Aorta (tissue), 5 donors: Measurements from ENCODE around the gene PTTG2. TPM values are rescaled to one million over a fixed set of nuclear protein-coding genes. Genes with fewer than 3 reads are reported as not detected.

ENCODE experiments used
- ATAC-seq: fragments of 200-7000 bp; cut with Tn5 transposase; one replicate; pipeline ENCODE4 v1.9.1; 2022; ENCODE audit warnings: moderate library complexity; ENCODE audit not compliant: low FRiP score
- DNase-seq, 2 donors: peaks; one replicate each; pipeline ENCODE4 v3.0.0-alpha.2; 2020
- H3K27ac ChIP-seq, 2 donors: one replicate each; pipeline ENCODE4 v1.5.1; 2013; ENCODE audit warnings: low read length in 2 of 2, mild to moderate bottlenecking in 2 of 2, moderate library complexity in 2 of 2, control low read depth in 1 of 2, inconsistent platforms in 1 of 2, low read depth in 1 of 2
- H3K27me3 ChIP-seq, 2 donors: one replicate each; pipeline ENCODE4 v1.6.1; 2013; ENCODE audit warnings: control low read depth in 1 of 2, low read length in 1 of 2, mild to moderate bottlenecking in 1 of 2, moderate library complexity in 1 of 2; ENCODE audit not compliant: insufficient read depth in 2 of 2, control insufficient read depth in 1 of 2
- H3K36me3 ChIP-seq, 2 donors: one replicate each; pipeline ENCODE4 v1.6.1; 2013; ENCODE audit warnings: control low read depth in 1 of 2, low read length in 1 of 2, mild to moderate bottlenecking in 1 of 2; ENCODE audit not compliant: insufficient read depth in 2 of 2, control insufficient read depth in 1 of 2
- H3K4me1 ChIP-seq, 2 donors: one replicate each; pipeline ENCODE4 v1.6.1; 2013; ENCODE audit warnings: low read length in 2 of 2, control low read depth in 1 of 2, mild to moderate bottlenecking in 1 of 2, moderate library complexity in 1 of 2; ENCODE audit not compliant: insufficient read depth in 2 of 2, control insufficient read depth in 1 of 2
- H3K4me3 ChIP-seq, 2 donors: one replicate each; pipeline ENCODE4 v1.5.1; 2013; ENCODE audit warnings: low read length in 2 of 2, control low read depth in 1 of 2, mild to moderate bottlenecking in 1 of 2
- H3K9me3 ChIP-seq: one replicate; pipeline ENCODE4 v1.6.1; 2013; ENCODE audit warnings: mild to moderate bottlenecking, low read length; ENCODE audit not compliant: control insufficient read depth
- WGBS, 2 donors: extraction: QIAGEN DNeasy Blood & Tissue Kit; methylation state at CpG; one replicate each; pipeline ENCODE4 v1.1.7; 2013; 5-methylcytosine and 5-hydroxymethylcytosine counted together
- intact Hi-C, 2 donors: fragments of 100-400 bp; cut with DNase I; formaldehyde crosslinking; loops; one replicate each; pipeline versions ENCODE4 v1.14.2 to v1.15.0; 2022
- polyA plus RNA-seq, 2 donors: library from polyadenylated mRNA; stranded (reverse); fragments of 200-250 nt; gene quantifications; one replicate each; pipeline ENCODE4 v1.2.3, GENCODE V29; 2013
- total RNA-seq, 2 donors: library from RNA; stranded (reverse); fragmentation: NEBNext Ultra II Directional; extraction: Animal tissue kit (Norgen Biotek cat#: 25700); gene quantifications; one replicate each; pipeline ENCODE4 v1.2.1, GENCODE V29; 2021
- donor health status: healthy with polysubstance abuse.
- donor health status: Bipolar disorder and iron deficiency.
- donor health status: DM: no; HTN: no; CAD: no.
- donor health status: DM: no; HTN: no; CAD: no.
- donor health status: DM: yes; HTN: yes; CAD: no.

Gene PTTG2
- total and polyA plus RNA-seq, 4 donors: 0.79 to 5.9 (median 4.1) TPM; not detected in 1

- H3K4me3 ChIP-seq: no peak overlapping the region
- no peaks in the 10 kb centered on the region for H3K36me3 ChIP-seq
- no peaks in the 10 kb centered on the region for H3K9me3 ChIP-seq
- 97% methylated on average over 8 of the region's 8 CpGs for WGBS, 2 donors
- DNase-seq (no peak), ATAC-seq (no peak)
- H3K27me3 ChIP-seq: no peaks in the 10 kb centered on the region
- H3K4me1 ChIP-seq: peaks cover 0 to 5% of the 10 kb centered on the region in 2 donors
- no peak overlapping the region for H3K27ac ChIP-seq
- intact Hi-C loops: no loop called here
These were observed 26.1 kb upstream of the PTTG2 start for GRCh38 chr4:37934096-37934495.

GRCh38 chr4:37934609-37935008 is 25.6 kb upstream of the PTTG2 start:
- DNase-seq: no peak
- Histone ChIP-seq H3K36me3 (no peaks in the 10 kb centered on the region), H3K27me3 (no peaks in the 10 kb centered on the region), H3K9me3 (no peaks in the 10 kb centered on the region), H3K4me1 (peaks cover 0 to 5% of the 10 kb centered on the region in 2 donors), H3K4me3 (no peak overlapping the region), H3K27ac (no peak overlapping the region)
- 78 to 89% methylated on average over 3 of the region's 3 CpGs for WGBS, 2 donors
- intact Hi-C loops: no loop called here
- ATAC-seq: no peak

DNA sequence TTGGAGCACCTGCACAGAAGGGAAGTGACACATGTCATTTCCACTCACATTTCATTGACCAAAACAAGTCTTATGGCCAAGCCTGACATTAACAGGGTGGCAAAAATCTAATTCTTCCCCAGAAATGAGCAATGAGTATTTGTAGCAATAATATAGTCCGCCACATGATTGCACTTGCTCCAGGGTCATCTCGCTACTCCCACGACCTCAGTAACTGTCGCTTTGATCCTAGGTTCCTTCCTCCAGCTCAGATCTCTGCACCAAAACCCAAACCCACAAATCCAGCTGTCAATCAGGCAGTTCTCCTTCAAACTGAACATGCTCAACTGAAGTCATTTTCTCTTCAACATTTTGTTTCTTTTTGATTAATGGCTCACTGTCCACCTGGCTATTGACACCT is 25.2 kb upstream of the PTTG2 start:
- Histone ChIP-seq H3K36me3 (no peaks in the 10 kb centered on the region), H3K4me1 (peaks cover 0 to 5% of the 10 kb centered on the region in 2 donors), H3K4me3 (no peak overlapping the region), H3K27ac (no peak overlapping the region), H3K9me3 (no peaks in the 10 kb centered on the region), H3K27me3 (no peaks in the 10 kb centered on the region)
- DNase-seq (no peak), ATAC-seq (no peak)
- intact Hi-C loops: no loop called here
- 84 to 86% methylated on average over 4 of the region's 4 CpGs for WGBS, 2 donors

DNA sequence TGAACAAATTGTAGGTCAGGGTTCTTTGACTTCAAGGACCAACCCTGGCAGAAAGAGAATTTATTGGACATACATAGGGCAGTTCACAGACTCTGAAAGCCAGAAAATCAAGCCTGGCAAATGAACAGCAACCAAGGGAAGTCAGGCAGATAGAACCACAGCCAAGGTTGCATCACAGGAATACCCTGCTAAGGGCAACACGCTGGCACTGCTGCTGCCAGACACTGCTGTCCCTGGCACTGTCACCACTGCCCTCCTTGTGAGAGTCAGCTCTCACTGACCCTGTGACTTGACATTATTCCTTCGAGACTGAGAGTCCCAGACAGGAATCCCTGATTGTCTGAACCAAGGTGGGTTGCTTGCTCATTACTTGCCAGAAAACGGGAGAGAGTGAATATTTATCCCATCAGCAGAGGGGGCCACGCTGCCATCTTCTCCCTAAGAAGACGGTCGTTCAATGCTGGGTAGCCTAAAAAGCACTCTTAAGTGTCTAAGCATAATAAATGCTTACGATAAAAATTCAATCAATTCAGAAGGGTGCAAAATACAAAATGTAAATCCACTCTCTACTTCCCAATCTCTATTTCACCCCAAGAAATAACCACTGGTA is 23.2 kb upstream of the PTTG2 start:
- no peaks in the 10 kb centered on the region for H3K9me3 ChIP-seq
- no peaks in the 10 kb centered on the region for H3K36me3 ChIP-seq
- WGBS, 2 donors: 27 to 31% methylated on average over 7 of the region's 7 CpGs
- intact Hi-C loops: no loop called here
- no peak overlapping the region for H3K4me3 ChIP-seq
- H3K27me3 ChIP-seq: no peaks in the 10 kb centered on the region
- DNase-seq (no peak), ATAC-seq (peak; percentile 22)
- H3K27ac ChIP-seq: no peak overlapping the region
- peaks cover 0 to 5% of the 10 kb centered on the region in 2 donors for H3K4me1 ChIP-seq

DNA sequence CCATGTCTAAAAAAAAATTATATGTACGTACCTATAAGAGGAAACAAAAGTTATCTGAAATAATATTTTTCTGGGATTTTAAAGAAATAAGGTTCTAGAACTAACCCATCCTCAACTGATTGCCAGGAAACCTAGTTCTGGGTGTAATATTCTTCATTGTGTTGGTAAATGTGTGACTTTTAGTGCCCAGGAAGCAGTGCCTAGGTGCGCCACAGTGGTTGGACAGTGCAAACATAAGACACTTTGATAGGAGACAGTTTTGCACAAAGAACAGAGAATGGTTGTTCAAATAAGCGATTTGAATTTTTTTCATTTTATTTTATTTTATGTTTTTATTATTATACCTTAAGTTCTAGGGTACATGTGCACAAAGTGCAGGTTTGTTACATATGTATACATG is 22.0 kb upstream of the PTTG2 start:
- Histone ChIP-seq H3K9me3 (no peaks in the 10 kb centered on the region), H3K4me1 (peaks cover 0 to 5% of the 10 kb centered on the region in 2 donors), H3K36me3 (no peaks in the 10 kb centered on the region), H3K4me3 (no peak overlapping the region), H3K27me3 (no peaks in the 10 kb centered on the region), H3K27ac (no peak overlapping the region)
- no peak for DNase-seq
- WGBS, 2 donors: 98 to 99% methylated on average over 3 of the region's 3 CpGs
- ATAC-seq: no peak
- intact Hi-C loops: no loop called here

DNA sequence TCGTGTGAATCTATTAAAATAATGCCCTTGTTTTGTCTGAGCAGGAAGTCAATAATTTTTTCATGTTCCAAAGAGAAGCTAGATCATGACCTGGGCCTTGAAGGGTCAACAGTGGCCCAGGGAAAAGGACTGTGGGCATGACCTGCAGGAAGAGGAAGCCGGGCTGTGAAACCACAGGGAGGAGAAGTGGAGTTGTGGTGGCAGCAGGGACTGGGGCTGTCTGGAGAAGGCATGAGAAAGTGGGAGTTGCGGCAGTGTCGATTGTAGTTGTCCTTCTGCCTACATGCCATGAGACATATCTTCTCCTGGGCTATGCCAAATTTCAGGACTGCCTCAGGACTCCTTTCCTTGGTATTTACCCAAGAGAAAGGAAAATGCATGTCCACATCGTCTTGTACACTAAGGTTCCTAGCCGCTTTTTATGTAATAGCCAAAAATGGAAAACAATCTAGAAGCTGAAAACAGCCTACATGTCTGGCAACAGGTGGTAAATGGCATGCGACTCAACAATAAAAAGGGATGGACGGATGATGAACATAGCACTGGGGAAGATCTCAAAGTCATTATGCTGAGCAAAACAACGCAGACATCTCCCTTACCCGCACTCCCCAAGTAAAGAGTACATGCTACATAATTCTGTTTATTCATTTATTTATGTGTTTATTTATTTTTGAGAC is 13.6 kb upstream of the PTTG2 start:
- H3K4me1 ChIP-seq: no peaks in the 10 kb centered on the region
- intact Hi-C loops: no loop called here
- no peak overlapping the region for H3K4me3 ChIP-seq
- H3K36me3 ChIP-seq: no peaks in the 10 kb centered on the region
- 84% methylated on average over 10 of the region's 10 CpGs for WGBS, 2 donors
- H3K27me3 ChIP-seq: no peaks in the 10 kb centered on the region
- H3K9me3 ChIP-seq: no peaks in the 10 kb centered on the region
- no peak overlapping the region for H3K27ac ChIP-seq
- DNase-seq: peak in 1 of 2 donors; percentile 81
- ATAC-seq: peak; percentile 52

DNA sequence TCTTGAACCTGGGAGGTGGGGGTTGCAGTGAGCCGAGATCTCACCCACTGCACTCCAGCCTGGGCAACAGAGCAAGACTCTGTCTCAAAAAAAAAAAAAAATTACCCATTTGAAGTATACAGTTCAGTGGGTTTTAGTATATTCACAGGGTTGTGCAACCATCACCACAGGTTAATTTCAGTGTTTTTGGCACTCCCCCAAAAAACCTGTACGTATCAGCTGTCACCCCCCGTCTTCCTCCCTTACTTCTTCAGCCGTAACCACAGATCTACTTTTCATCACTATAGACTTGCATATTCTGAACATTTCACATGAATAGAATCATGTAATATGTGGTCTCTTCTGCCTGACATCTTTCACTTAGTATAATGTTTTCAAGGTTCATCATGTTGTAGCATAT is 11.7 kb upstream of the PTTG2 start:
- no peak overlapping the region for H3K27ac ChIP-seq
- intact Hi-C loops: no loop called here
- H3K9me3 ChIP-seq: no peaks in the 10 kb centered on the region
- H3K36me3 ChIP-seq: peaks cover 0 to 3% of the 10 kb centered on the region in 2 donors
- no peaks in the 10 kb centered on the region for H3K27me3 ChIP-seq
- no peak for ATAC-seq
- no peak for DNase-seq
- no peak overlapping the region for H3K4me3 ChIP-seq
- H3K4me1 ChIP-seq: no peaks in the 10 kb centered on the region
- WGBS, 2 donors: 83 to 86% methylated on average over 4 of the region's 4 CpGs

DNA sequence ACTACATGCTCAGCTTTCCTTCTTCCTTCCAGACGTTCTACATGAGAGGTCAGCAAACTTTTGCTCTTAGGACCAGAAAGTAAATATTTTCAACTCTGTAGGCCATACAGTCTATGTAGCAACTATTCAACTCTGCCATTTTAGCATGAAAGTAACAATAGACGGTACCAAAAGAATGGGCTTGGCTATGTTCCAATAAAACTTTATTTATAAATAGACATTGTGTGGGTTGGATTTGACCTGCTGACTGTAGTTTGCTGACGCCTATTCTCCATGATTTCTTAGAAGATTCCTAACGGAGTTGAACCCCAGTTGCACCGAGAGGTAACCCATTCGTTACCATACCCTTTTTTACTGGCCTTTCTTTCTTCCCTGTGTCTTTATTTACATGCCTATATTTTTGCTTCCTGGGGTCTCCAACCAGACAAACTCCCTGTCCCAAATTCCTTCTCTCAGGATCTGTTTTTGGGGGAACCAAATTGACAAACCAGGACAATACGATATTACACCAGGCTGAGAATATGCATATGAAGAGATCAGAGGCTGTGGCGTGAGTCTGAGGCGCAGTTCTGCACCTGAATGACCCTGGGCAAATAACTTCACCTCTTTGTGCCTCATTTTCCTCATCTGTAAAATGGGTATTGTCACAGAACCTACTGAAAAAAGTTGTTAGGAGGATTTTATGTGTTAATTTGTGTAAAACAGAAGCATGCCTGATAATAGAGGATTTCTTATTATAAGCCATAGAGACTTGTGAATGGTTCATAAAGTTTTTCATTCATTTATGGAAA is 10.4 kb upstream of the PTTG2 start:
- intact Hi-C loops: no loop called here
- Histone ChIP-seq H3K9me3 (no peaks in the 10 kb centered on the region), H3K27me3 (no peaks in the 10 kb centered on the region), H3K4me1 (no peaks in the 10 kb centered on the region), H3K36me3 (peaks cover 0 to 3% of the 10 kb centered on the region in 2 donors), H3K27ac (no peak overlapping the region), H3K4me3 (no peak overlapping the region)
- WGBS, 2 donors: 60 to 64% methylated on average over 9 of the region's 9 CpGs
- ATAC-seq (no peak), DNase-seq (no peak)
